ENCODE data around the gene DOHH.
A peak's percentile ranks its signal among the peaks of the same experiment; 100 is the strongest.

DOHH gene, protein sequence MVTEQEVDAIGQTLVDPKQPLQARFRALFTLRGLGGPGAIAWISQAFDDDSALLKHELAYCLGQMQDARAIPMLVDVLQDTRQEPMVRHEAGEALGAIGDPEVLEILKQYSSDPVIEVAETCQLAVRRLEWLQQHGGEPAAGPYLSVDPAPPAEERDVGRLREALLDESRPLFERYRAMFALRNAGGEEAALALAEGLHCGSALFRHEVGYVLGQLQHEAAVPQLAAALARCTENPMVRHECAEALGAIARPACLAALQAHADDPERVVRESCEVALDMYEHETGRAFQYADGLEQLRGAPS

DNA sequence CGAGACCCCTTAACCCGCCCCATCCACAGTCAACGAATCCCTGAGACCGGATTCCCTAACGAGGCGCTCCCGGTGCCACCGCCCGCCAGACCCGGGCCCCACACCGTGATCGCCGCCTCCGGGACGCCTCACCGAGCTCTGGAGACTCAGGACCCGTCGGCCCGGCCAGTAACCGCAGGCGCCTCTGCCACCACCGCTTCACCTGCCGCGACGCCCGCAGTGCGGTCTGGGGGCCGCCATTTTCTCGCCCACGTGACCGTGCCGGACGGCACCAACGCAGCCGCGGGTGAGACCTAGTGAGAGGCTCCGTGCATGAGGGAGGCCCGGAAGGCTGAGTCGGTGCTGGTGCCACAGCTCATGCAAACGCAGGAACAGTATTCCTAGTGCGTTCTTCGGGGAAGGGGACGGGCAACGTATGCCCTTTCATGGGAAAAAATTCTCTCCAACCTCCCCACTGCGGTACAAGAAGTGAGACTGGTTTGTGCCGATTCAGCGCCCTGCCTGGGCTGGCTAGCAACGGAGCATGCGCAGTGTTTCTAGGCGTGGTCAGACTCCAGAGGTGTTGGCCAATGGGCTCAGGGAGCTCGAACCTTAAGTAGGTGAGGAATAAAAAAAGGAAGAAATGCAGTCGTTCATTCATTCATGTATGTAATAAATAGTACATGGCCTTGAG lies at the start of gene DOHH:
Gene DOHH, minus strand, starts transcription at position 246 of the 673 bp plus-strand sequence. CDS start 3,860 bp downstream, outside the sequence.
- TF ChIP-seq, protein P1, sequence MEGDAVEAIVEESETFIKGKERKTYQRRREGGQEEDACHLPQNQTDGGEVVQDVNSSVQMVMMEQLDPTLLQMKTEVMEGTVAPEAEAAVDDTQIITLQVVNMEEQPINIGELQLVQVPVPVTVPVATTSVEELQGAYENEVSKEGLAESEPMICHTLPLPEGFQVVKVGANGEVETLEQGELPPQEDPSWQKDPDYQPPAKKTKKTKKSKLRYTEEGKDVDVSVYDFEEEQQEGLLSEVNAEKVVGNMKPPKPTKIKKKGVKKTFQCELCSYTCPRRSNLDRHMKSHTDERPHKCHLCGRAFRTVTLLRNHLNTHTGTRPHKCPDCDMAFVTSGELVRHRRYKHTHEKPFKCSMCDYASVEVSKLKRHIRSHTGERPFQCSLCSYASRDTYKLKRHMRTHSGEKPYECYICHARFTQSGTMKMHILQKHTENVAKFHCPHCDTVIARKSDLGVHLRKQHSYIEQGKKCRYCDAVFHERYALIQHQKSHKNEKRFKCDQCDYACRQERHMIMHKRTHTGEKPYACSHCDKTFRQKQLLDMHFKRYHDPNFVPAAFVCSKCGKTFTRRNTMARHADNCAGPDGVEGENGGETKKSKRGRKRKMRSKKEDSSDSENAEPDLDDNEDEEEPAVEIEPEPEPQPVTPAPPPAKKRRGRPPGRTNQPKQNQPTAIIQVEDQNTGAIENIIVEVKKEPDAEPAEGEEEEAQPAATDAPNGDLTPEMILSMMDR (IDR thresholded peaks at IDR 0.05; ENCODE audit: low read depth, low read length, missing control alignments) = no peak
- DNase-seq (ENCODE audit: extremely low read depth, low read depth) = peak; percentile 97
- H3K4me3 ChIP-seq (replicated peaks; ENCODE audit: low read depth, low read length) = peak within 1 kb of the TSS; percentile 100

DNA sequence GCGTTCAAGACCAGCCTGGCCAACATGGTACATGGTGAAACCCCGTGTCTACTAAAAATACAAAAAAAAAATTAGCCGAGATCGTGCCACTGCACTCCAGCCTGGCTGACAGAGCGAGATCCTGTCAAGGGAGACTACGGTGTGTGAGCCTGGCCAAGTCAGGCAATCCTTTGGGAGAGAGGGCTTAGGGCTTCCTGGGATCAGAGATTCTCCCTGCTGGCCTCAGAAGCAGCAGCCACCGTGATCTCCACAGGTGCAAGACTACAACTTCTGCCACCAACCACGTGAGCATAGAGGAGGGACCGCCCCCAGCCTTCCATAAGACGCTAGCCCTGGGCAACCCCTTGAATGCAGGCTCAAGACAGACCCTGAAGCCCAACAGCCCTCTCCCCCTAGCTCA lies 49.3 kb upstream of the DOHH start:
- TF ChIP-seq, protein P1 (IDR thresholded peaks at IDR 0.05; ENCODE audit: low read depth, low read length, missing control alignments) = no peak
- no peak overlapping the region for H3K4me3 ChIP-seq (replicated peaks; ENCODE audit: low read depth, low read length)
- no peak for DNase-seq (ENCODE audit: extremely low read depth, low read depth)

DNA sequence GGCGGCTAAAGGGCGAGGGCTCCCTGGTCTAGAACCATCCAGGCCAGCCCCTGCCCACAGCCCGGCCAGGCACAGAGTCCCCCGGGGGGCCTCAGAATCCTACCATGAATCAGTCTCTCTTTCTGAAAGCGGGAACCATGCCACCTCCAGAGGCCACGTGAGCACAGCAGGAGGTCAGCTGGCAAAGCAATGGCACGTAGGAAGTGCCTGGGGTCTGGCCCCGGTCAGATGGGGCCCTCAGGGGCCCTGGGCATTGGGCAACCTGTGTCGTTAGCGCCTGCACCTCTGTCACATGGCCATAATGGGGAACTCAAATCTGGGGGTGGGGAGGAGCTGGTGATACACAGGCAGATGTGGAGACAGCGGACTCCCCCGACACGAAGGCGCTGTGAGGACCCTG lies 48.1 kb upstream of the DOHH start:
- TF ChIP-seq, protein P1 (IDR thresholded peaks at IDR 0.05; ENCODE audit: low read depth, low read length, missing control alignments) = no peak

DNA sequence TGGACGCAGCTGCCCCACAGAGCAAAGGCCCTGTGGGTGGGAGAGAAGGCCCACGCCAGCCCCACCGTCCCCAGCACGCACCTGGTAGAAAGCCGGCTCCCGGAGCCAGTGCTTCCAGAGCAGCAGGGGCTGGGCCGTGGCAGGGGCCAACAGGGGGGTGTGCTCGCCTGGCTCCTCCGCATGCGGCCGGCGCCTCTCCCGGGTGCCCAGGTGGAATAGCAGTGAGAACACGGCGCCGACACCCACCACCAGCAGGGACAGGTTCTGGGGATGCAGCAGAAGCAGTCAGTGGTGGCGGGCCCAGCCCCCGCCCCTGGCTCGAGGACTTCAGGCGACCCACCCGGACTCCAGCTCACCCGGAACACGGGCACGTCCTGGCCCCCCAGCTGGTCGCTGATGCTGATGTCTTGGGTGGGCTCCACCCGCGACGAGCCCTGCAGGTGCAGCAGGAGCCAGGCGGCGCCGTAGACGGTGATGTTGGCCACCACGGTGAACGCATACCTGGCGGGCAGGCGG lies 47.4 kb upstream of the DOHH start:
- TF ChIP-seq, protein P1 (IDR thresholded peaks at IDR 0.05; ENCODE audit: low read depth, low read length, missing control alignments) = no peak
- DNase-seq (ENCODE audit: extremely low read depth, low read depth) = no peak
- H3K4me3 ChIP-seq (replicated peaks; ENCODE audit: low read depth, low read length) = no peak overlapping the region

More for the DNA sequence above, 48.1 kb upstream of the DOHH start:
- H3K4me3 ChIP-seq (replicated peaks; ENCODE audit: low read depth, low read length) = no peak overlapping the region
- no peak for DNase-seq (ENCODE audit: extremely low read depth, low read depth)

DNA sequence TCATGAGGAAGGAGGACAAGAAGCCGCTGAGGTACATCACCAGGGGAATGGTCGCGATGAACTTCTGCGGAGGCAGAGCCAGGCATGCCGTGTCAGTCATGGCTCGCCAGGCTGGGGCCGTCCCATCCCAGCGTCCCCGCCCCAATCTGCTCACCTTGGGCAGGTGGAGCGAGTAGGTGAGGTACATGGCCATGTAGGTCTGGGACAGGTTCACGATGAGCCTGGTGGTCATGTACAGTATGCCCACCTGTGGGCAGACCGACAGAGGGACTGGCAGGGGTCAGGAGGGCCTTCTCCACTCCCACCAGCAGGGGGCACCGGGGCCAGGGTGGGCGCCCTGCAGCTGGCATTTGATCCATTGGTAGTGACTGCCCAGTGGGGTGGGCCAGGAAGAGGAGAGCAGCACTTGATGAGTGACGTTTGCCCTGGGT lies 46.8 kb upstream of the DOHH start:
- TF ChIP-seq, protein P1 (IDR thresholded peaks at IDR 0.05; ENCODE audit: low read depth, low read length, missing control alignments) = peak; percentile 70
- no peak overlapping the region for H3K4me3 ChIP-seq (replicated peaks; ENCODE audit: low read depth, low read length)
- DNase-seq (ENCODE audit: extremely low read depth, low read depth) = no peak

DNA sequence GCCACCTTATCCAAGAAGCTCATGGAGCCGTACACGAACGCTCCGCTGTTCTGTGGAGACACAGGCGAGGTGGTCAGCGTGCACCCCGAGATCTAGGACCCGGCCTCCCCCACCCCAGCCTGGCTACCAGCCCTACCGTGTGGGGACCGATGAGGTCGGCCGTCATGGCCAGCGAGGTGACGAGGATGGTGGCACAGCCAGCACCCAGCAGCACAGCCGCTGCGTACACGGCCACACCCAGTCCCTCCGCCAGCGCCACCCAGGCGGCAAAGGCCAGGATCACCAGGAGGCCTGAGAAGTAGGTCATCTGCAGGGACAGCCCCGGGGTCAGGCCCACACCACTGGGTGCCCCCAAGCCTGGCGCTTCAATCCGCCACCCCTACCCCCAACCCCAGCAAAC lies 45.6 kb upstream of the DOHH start:
- no peak overlapping the region for H3K4me3 ChIP-seq (replicated peaks; ENCODE audit: low read depth, low read length)
- DNase-seq (ENCODE audit: extremely low read depth, low read depth) = no peak
- TF ChIP-seq, protein P1 (IDR thresholded peaks at IDR 0.05; ENCODE audit: low read depth, low read length, missing control alignments) = no peak

Measured in HFF-Myc (cell line).